GM18861 (cell line): ENCODE data around the gene KCTD5.
A peak's percentile ranks its signal among the peaks of the same experiment; 100 is the strongest.

Experiments
- ATAC-seq: cut with Tn5 transposase; IDR thresholded peaks from one replicate; pipeline ENCODE4 v1.9.1; 2021; ENCODE audit not compliant: unreplicated experiment

The KCTD5 gene

DNA sequence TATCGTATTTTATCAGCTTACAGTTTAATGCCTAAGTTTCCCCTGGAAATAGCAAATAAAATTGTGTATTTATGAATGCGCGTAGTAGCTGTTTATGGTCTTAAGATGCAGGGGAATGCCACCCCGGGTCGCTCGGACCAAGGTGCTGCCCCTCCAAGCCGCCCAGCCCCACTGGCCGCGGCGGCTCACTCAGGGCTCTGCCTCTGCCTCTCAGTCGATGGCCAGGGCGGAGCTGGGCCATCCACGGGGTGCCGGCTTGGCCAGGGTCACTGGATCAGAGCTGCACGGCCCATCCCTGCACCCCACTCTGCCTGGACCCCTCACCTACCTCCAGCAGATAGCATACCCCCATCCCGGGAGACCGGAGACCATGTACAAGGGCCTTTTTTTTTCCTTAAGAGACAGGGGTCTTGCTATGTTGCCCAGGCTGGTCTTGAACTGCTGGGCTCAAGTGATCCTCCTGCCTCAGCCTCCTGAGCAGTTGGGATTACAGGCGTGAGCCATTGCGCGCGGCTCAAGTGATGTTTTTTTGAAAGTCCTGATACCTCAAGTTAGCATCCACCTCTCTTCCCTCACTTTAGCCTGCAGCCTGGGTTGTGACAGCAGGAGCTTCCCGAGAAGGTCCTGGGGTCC is 26.7 kb downstream of the KCTD5 start:
- no peak for ATAC-seq

DNA sequence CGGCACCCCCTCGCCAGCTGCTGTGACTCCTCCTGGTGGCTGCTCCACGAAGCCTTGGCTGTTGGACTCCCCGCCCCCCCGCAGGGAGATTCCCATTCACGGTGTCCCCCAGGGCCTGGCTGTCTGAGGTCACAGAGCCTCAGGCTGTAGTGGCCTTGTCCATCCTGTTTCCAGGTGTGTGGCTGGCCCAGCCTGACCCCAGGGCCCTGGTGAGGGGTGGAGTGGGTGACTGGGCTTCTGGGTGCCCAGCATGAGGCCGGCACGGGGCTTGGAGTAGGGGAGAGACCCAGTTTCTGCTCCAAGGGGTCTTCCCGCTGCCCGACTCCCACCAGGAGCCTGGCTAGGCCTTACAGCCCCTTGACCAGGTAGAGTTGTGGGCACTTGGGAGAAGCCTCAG is 27.3 kb downstream of the KCTD5 start:
- no peak for ATAC-seq

DNA sequence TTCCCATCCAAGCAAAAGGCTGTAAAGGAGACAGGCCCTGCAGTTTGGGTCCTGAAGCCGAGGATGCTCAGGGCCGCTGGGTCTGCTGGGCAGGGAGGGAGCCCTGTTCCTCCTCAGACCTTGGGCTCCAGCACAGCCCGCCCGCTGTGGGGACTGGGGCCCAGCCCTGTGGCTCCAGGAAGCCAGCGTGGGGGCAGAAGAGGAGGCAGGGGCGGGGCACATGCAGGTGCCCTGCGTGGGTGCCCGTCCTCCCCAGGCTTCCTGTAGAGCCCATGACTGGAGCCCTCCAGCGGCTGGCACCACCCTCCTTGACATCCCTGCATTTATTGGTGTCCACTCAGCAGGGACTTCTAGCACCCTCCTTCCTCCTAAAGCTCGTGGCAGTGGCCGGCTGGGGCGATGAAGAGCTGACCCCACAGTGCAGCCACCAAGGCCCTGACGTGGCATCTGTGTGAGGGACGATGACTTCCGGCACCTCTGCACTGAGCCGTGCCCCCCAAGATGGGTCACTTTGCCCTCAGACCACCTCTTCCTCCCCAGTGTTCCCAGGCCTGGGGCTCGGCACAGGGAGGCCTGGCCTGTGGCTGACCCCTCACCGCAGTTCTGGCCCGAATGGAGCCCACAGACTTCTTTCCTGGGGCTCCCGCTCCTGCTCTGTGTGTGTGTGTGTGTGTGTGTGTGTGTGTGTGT is 27.8 kb downstream of the KCTD5 start:
- no peak for ATAC-seq

DNA sequence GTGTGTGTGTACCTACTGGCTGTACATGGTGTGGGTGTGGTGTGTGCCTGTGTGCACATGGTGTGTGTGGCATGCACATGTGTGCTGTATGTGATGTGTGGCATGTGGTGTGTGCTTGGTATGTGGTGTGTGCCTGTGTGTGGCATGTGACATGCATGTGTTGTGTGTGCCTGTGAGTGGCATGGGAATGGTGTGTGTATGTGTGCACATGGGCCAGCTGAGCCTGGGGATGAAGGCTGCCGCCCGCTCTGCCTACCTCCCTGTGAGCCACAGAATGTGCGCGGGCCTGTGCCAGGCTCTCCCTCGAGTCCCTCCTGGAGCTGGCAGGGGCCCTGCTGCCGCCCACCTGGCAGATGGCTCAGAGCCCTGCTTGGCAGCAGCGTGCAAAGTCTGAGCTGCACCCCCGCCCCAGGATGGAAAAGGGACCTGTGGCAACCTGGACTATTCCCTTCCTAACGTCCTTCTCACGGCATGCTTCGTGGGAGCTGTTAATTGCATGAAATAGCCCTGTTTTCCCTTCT is 28.4 kb downstream of the KCTD5 start:
- ATAC-seq: no peak

DNA sequence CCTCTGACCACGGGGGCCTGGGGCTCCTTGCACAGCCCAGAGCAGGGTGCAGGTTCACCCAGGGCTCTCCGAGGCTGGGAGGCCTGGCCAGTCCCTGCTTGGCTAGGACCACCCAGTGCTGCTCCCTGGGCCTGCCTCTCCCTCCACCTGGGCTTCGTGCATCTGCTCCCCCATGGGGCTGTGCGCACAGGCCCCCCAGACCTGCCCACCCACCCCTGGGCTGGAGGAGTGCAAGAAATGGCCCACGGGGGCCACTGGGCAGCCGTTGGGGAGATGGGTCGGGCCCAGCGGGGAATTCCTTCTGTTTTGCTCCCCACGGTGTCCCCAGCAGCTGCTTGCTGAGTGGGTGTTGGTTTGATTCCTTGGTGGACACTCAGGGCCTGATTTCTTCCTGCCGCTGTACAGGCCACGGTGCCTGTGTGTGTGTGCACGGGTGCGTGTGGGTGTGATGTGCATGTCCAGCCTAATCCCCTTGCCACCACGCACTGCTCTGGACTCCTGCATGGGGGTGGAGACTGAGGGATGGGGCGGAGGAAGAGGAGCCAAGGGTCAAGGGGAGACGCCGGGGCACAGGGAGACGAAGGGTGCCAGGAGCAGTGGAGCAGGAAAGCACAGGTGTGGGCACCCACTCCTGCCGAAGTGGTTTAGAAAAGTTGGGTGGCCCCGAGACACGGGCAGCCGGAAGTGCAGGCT is 29.2 kb downstream of the KCTD5 start:
- no peak for ATAC-seq

DNA sequence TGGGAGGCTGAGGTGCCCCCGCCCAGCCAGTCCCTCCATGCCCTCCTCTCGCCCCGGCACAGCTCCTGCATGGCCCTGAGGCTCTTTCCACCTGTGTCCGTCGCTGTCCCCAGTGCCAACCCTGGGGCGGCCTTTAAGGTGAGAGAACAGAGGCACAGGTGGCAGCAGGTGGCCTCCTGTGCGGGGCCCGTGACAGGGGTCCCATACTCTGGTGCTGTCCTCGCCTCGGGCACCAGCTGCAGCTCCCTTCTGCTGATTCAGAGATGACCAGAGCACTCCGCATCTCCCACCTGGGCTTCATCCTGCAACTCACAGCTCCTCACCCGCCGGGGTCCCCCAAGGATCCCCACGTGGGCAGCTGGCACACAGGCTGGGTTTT is 29.7 kb downstream of the KCTD5 start:
- no peak for ATAC-seq

DNA sequence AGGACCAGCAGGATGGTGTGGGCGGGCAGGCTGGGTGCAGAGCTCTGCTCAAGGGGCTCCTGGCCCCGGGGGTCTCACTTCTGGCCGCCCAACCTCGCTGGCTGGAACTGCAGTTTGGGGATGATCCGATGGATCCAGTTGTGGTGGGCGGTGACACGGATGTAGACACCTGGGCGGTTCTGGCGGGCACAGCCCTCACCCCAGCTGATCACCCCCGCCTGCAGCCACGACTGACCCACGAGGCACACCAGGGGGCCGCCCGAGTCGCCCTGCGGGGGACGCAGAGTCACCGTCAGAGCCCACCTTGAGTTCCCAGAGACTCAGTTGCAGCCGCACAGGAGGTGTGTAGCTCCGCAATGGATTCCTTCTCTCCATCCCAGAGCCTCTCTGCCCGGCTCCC is 30.2 kb downstream of the KCTD5 start:
- no peak for ATAC-seq

DNA sequence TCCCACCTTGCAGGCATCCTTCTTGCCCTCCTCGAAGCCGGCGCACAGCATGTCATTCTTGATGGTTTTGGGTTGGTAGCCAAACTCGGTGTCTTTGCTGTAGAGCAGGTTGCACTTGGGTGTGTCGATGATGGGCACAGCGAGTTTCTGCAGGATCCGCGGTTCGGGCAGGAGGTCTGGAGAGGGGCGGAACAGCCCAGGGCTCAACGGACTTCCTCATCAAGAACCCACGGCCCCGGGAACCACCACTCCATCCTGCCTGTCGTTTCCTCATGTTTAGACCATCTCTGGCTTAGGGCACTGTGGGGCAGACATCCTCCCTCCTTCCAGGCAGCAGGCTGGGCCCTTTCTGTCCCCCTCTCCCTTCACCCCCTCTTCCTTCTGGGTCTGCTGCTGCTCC is 31.2 kb downstream of the KCTD5 start:
- no peak for ATAC-seq

DNA sequence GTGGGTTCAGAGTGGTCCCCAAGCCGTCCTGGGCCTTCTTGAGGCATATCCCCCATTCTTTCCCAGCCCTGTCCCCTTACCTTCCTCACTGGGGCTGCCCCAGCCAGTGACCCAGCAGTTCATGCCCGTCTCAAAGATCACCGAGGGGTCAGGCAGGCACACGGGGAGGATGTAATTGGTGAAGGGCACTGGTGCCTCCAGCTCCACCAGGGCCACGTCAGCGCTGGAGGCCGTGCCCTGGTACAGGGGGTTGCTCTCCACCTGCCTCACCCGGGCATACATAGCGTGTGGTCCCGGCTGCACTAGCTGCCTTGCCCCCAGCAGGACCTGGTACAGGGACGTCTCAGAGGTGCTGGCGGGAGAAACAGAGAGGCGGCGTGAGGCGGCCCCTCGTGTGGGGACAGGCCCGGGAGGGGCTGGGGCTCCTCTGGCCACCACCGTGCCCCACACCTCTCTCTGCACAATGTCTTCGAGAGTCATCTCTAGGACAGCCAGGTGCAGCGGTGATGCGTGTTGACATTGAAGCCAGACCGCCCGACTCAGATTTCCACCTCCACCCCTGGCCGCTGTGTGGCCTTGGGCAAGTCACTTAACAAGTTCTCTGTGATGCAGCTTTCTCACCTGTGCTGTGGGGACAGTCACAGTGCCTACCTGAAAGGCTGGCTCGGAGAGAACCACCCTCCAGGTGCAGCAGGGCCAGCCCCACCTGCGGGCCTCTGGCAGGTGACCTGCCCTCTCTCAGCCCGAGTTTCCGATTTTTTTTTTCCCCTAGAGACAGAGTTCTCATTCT is 31.9 kb downstream of the KCTD5 start:
- ATAC-seq: no peak

DNA sequence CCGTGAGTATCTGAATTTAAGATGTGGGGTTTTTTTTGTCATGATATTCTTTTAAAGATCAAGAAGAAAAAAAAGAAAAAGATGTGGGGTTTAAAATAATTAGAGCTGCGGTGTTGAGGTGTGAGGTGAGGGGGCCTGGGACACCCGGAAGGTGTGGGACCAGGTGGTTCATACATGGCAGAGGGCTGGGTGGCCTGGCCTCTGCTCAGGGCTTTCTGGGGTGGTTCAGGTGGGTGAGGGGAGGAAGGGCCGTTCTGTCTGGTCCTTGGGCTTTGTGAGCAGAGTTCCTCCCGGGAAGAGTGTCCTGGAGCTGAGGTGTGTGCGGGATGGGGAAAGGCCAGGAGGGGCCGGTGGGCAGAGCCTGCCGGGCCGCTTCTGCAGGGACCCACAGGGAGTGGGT is 32.7 kb downstream of the KCTD5 start:
- ATAC-seq: no peak

DNA sequence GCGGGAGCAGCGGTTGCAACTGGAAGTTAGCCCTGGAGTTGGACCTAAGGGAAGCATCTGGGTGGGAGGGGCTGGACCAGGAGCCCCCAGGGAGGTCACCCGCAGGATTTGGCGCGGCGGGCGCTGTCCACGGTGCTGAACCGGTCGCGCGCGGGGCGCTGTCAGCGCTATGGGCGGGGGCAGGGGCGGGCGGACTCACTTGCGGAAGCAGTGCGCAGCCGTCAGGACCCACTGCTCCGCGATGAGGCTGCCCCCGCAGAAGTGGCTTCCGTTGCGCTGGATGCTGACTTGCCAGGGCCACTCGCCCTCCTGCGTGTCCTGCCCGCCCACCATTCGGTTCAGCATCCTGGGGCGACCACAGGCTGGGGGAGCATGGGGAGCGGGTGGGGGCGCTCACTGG is 33.2 kb downstream of the KCTD5 start:
- ATAC-seq: no peak

DNA sequence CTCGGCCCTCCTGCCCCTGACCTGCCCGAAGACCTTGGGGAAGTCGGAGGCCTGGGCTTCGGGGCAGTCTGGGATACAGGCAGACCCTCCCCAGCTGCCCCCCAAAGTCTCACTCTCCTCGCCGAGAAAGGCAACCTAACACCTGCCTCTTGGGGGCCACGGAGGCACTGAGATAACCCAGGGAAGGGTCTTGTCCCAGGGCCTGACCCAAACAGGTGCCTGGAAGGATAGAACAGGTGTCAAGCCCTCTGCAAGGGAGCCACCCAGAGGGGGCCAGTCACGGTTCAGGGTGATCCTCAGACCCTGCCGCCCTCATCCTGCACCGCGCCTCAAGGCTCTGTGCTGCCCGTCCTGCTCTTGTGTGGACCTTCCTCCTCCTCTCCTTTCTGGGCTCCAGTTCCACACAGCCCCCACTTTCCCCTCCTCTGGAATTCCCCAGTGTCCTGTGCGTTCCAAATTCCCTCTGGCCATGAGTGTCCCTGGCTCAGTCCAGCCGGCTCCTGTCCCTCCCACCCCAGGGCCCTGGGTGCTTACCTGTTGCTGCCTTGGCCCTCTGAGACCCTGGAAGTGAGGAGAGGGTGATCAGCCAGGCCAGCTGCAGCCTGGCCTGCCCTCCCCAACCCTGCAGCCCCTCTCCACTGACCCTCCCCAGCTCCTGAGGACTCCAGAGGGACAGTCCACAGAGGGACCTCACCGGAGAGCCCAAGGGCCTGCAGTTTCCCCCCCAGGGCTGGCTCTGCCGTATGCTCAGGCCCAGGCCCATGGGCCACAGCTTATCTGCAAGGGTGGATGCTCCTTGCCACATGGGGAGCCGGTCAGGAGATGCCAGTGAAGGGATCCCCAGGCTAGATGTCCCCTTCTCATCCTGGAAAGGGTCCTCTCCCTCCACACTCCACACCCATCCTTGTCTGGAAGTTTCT is 33.9 kb downstream of the KCTD5 start:
- no peak for ATAC-seq

DNA sequence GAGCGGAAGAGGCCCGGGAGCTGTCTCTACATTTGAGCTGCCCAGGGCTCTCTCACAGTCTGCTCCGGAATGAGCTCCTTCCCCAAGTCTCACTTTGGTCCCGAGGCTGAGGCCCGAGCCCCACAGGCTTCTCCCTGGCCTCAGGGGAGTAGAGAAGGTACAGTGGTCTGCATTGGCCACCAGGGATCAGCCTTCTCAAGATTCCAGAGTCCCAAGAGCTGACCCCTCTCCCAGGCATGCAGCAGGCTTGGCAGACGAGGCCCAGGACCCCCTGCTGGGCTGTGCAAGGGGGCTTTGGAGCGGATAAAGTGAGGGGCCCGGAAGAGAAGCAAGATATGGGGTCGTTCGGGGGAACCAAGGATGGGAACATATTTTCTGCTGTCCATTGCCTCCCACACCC is 34.6 kb downstream of the KCTD5 start:
- ATAC-seq: no peak

DNA sequence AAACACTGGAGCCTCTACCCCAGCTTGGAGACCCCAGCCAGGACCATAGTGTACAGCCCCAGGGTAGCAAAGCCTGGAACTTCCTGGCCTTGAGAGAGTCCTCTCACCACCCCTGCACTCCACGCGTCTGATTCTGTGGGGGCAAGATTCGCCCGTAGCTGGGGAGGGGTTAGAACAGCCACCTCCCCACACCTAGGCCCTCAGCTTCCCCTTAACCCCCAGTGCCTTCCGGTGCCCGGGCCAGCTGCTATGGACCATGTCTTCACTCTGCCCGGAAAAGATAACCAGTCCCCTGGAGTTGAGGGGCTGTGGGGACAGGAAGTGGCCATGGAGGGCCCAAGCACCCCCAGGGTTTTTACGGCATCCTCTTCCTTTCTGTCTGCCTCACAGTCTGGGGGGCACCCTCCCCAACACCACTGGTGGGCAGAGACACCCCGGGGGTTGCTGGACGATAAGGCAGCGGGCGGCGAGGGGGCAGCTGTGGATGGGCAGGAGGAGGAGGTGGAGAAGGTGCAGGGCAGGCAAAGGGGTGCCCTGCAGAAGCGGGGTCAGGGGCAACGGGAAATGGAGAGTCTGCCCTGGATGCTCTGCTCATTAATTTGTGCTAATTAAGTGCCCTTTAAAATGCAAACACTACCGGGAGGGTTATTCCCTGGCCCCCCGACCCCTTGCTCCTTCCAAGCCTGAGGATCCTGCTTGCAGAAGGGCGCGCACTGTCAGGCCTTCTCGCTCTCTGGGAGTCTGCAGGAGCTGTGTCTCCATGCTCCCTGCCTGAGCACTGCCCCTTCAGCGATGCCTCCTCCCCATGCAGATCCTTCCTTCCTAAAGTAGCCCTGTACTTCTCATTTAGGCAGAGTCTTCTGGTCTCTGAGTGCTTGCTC is 35.3 kb downstream of the KCTD5 start:
- no peak for ATAC-seq

DNA sequence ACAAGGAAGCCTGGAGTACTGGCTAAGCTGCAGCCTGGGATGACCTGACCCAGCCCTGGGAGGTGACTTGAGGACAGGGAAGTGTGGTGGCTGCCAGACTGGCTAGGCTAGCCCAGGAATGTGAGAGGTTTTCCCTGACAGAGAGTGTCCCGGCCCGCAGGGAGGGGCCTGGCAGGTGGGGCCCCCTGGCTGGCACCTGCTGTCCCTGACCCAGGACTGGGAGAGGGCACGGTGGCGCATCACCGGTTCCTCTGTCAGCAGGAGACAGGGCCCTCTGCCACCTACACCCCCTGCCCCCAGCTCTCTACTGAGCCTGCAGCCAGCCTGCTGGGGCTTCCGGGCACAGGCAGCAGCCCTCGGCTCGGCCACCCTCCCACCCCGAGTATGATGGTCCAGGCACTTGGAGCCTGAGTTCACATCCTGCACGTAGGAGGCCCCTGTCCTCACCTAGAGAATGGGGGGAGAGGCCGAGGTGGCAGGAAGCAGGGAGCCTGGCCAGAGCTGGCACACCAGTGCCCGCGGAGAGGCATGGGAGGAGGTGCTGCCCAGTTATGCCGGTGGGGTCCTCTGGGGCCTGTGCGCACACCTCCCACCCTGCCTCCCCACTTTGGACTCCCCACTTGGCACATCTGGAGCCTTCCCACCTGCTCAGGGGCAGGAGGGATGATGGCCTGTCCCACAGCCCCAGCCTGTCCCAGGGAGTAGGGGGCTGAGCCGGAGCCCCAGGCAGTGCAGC is 37.2 kb downstream of the KCTD5 start:
- no peak for ATAC-seq

DNA sequence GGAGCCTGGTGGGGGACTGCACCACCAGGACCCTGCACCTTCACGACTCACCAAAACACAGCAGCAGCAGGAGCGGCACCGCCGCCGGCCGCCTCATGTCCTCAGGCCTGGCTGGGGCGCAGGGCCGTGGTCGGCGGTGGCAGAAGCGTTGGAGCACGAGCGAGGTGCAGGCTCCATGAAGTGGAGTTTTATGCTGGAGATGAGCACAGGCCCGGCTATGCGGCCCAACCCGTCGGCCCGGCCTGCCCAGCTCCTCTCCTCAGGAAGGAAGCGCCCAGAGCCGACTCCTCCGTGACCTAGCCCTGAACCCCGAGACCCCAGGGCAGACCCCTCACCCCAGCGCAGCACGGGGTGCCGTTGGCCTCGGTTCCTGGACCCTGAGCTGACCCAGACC is 37.7 kb downstream of the KCTD5 start, which contains the start of gene PRSS27:
TSS of gene PRSS27 (minus strand) at position 161 of the 394 bp plus-strand sequence. CDS start at position 97, 64 bp downstream.
- no peak for ATAC-seq

DNA sequence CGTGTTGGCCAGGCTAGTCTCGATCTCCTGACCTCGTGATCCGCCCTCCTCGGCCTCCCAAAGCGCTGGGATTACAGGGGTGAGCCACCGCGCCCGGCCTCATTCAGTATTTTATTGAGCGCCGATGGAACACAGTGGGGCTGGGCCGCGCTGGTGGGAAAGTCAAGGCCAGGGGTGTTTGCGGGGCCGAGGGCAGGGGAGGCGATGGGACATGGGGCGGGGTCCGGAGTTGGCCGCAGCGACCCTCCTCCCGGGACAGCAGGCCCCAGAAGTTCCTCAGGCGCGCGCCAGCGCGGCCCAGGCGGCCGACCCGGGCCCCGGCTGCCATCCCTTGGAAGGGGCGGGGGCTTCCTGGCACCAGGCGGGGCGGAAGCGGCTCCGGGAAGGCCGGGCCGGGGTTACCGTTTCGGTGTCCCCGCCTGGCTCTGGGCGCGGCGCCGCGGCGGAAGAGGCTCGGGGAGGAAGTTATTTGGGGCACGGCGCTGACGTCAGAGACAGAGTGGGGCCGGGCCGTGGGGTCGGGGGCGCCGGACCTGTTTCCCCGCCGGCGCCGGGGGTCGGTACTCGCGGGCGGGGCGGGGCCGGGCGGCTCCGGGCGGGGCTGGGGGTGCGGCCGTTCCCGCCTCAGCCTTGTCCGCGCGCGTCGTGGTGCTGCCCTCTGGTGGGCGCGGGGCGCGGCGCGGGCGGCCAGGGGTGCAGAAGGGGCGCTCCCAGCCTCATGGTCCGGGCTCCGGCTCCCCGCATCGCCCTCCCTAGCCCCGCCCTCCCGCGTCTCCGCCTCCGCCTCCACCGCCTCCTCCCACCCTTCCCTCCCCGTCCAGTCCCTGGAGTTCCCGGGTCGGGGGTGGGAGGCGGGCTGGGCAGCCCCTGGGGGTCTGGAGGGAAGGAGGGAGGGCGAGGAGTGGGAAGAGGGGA is 38.7 kb downstream of the KCTD5 start:
- peak; percentile 64 for ATAC-seq
